Ovary (tissue), 9 donors: ENCODE measurements around the gene MYO1B. TPM values are rescaled to one million over a fixed set of nuclear protein-coding genes. Genes with fewer than 3 reads are reported as not detected.

Experiments used
- DNase-seq, 5 donors: peaks; one replicate each; pipeline ENCODE4 v3.0.0-alpha.2; 2019 to 2020
- H3K27ac ChIP-seq, 2 donors: fragments of 200-600 bp; one replicate each; pipeline versions ENCODE4 v1.5.1 to v1.8.0; 2019 to 2022
- H3K27me3 ChIP-seq: fragments of 200-600 bp; one replicate; pipeline ENCODE4 v1.8.0; 2022
- H3K36me3 ChIP-seq: fragments of 200-600 bp; sonication (generic); one replicate; pipeline ENCODE4 v1.5.1; 2019
- H3K4me1 ChIP-seq: one replicate; pipeline ENCODE4 v1.8.1; 2013; ENCODE audit warnings: mild to moderate bottlenecking, moderate library complexity; ENCODE audit not compliant: insufficient read depth
- H3K4me3 ChIP-seq: fragments of 200-600 bp; sonication (generic); one replicate; pipeline ENCODE4 v1.5.1; 2017
- H3K9me3 ChIP-seq, 2 donors: fragments of 200-600 bp in 1 of 2; sonication (generic) in 1 of 2; one replicate each; pipeline versions ENCODE4 v1.5.1 to v1.8.1; 2013 to 2019; ENCODE audit warnings: mild to moderate bottlenecking in 1 of 2, moderate library complexity in 1 of 2
- CTCF ChIP-seq, 3 donors: fragments of 450-650 bp in 2 of 3; fragments of 200-600 bp in 1 of 3; IDR thresholded peaks; one replicate each; pipeline versions ENCODE4 v1.5.1 to v1.8.0; 2016 to 2022; ENCODE audit warnings: antibody characterized with exemption in 3 of 3, mild to moderate bottlenecking in 1 of 3
- EP300 ChIP-seq: sonication (generic); formaldehyde crosslinking; IDR thresholded peaks from one replicate; pipeline ENCODE4 v1.6.1; 2017; ENCODE audit warnings: antibody characterized with exemption
- POLR2A ChIP-seq: fragments of 450-650 bp; IDR thresholded peaks from one replicate; pipeline ENCODE4 v1.6.1; 2017; ENCODE audit warnings: antibody characterized with exemption, mild to moderate bottlenecking, moderate library complexity
- WGBS, 3 donors: extraction: QIAGEN DNeasy Blood & Tissue Kit in 1 of 3; methylation state at CpG; one replicate each; pipeline versions ENCODE4 v1.1.5 to v1.1.7; 2013 to 2017; 5-methylcytosine and 5-hydroxymethylcytosine counted together
- intact Hi-C, 4 donors: fragments of 100-400 bp; cut with DNase I; formaldehyde crosslinking; loops; one replicate each; pipeline versions ENCODE4 v1.11.0 to v1.15.1; 2022 to 2023
- polyA plus RNA-seq, 2 donors: library from polyadenylated mRNA; stranded (reverse); fragments of 200-250 nt in 1 of 2; fragments of 350-450 nt in 1 of 2; fragmentation: Illumina TruSeq in 1 of 2; extraction: RNeasy Lipid Tissue Mini Kit (QIAGEN cat#74804) in 1 of 2; gene quantifications; one replicate each; pipeline ENCODE4 v1.2.3, GENCODE V29; 2013 to 2014
- total RNA-seq, 7 donors: library from RNA; depleted of rRNA in 2 of 7; stranded (reverse); fragments of >200 nt in 2 of 7; fragmentation: NEBNext Ultra II Directional in 3 of 7; extraction: Animal tissue kit (Norgen Biotek cat#: 25700) in 3 of 7; gene quantifications; one replicate each; pipeline versions ENCODE4 v1.1.0 to v1.2.4, GENCODE V29; 2016 to 2023
- donor health status: DM: no; HTN: no; CAD: no; lungs with moderate emphysema.
- donor health status: DM: no; HTN: no; CAD: no.
- donor health status: Bipolar disorder and iron deficiency.
- donor health status: DM: yes; HTN: yes; CAD: no.
- donor health status: DM: no; HTN: no; CAD: no.
- donor health status: DM: yes; HTN: yes; CAD: no.

Gene MYO1B
- total and polyA plus RNA-seq, 9 donors: 15.8 to 34.7 (median 27.3) TPM

- H3K27ac ChIP-seq: no peak overlapping the region
- intact Hi-C loops: no loop called here
- H3K36me3 ChIP-seq: no peaks in the 10 kb centered on the region
- no peaks in the 10 kb centered on the region for H3K27me3 ChIP-seq
- H3K4me1 ChIP-seq: no peaks in the 10 kb centered on the region
- WGBS, 3 donors: 76 to 90% (median 76%) methylated on average over 5 of the region's 5 CpGs
- no peak for DNase-seq
- H3K9me3 ChIP-seq: no peaks in the 10 kb centered on the region
- no peak for TF ChIP-seq CTCF (IDR thresholded peaks at IDR 0.05)
- TF ChIP-seq EP300: no peak
- H3K4me3 ChIP-seq: no peak overlapping the region
Measured at GRCh38 chr2:191221666-191222065, 23.5 kb upstream of the MYO1B start.

GRCh38 chr2:191222507-191222906 is 22.7 kb upstream of the MYO1B start:
- no peaks in the 10 kb centered on the region for H3K27me3 ChIP-seq
- no peak overlapping the region for H3K4me3 ChIP-seq
- H3K27ac ChIP-seq: no peak overlapping the region
- no peak for DNase-seq
- no peaks in the 10 kb centered on the region for H3K36me3 ChIP-seq
- TF ChIP-seq EP300 (no peak), CTCF (IDR thresholded peaks at IDR 0.05) (no peak), POLR2A (no peak)
- no peaks in the 10 kb centered on the region for H3K9me3 ChIP-seq
- H3K4me1 ChIP-seq: no peaks in the 10 kb centered on the region
- intact Hi-C loops: no loop called here
- WGBS, 3 donors: 72 to 83% (median 74%) methylated on average over 4 of the region's 4 CpGs

- WGBS, 3 donors: 87 to 95% (median 89%) methylated on average over 3 of the region's 3 CpGs
- TF ChIP-seq CTCF (IDR thresholded peaks at IDR 0.05): no peak
- TF ChIP-seq EP300: no peak
- TF ChIP-seq POLR2A: no peak
- no peaks in the 10 kb centered on the region for H3K4me1 ChIP-seq
- H3K9me3 ChIP-seq: no peaks in the 10 kb centered on the region
- DNase-seq: no peak
- no peak overlapping the region for H3K4me3 ChIP-seq
- H3K36me3 ChIP-seq: no peaks in the 10 kb centered on the region
- no peak overlapping the region for H3K27ac ChIP-seq
- no peaks in the 10 kb centered on the region for H3K27me3 ChIP-seq
- intact Hi-C loops: no loop called here
Measured at GRCh38 chr2:191222952-191223351, 22.3 kb upstream of the MYO1B start.

GRCh38 chr2:191225126-191225525 is 20.1 kb upstream of the MYO1B start:
- 91 to 95% (median 94%) methylated on average over 1 of the region's 1 CpG for WGBS, 3 donors
- Histone ChIP-seq H3K9me3 (no peaks in the 10 kb centered on the region), H3K4me1 (no peaks in the 10 kb centered on the region), H3K4me3 (no peak overlapping the region), H3K27ac (no peak overlapping the region), H3K36me3 (no peaks in the 10 kb centered on the region), H3K27me3 (no peaks in the 10 kb centered on the region)
- TF ChIP-seq EP300 (no peak), CTCF (IDR thresholded peaks at IDR 0.05) (no peak), POLR2A (no peak)
- intact Hi-C loops: no loop called here
- no peak for DNase-seq

GRCh38 chr2:191225690-191226089 is 19.5 kb upstream of the MYO1B start:
- Histone ChIP-seq H3K27ac (no peak overlapping the region), H3K36me3 (no peaks in the 10 kb centered on the region), H3K9me3 (no peaks in the 10 kb centered on the region), H3K4me1 (no peaks in the 10 kb centered on the region), H3K4me3 (no peak overlapping the region), H3K27me3 (no peaks in the 10 kb centered on the region)
- intact Hi-C loops: no loop called here
- no peak for DNase-seq
- 80 to 91% (median 90%) methylated on average over 1 of the region's 1 CpG for WGBS, 3 donors
- TF ChIP-seq POLR2A (no peak), EP300 (no peak), CTCF (IDR thresholded peaks at IDR 0.05) (no peak)
